Testis (tissue), 2 donors: ENCODE data around the gene HARS2.

Experiments used
- POLR2A ChIP-seq: fragments of 450-650 bp; IDR thresholded peaks from one replicate; pipeline ENCODE4 v1.6.1; 2017; ENCODE audit warnings: antibody characterized with exemption, mild to moderate bottlenecking, moderate library complexity
- TF ChIP-seq, protein P1 (sequence below), 3 experiments: fragments of 450-650 bp in 2 of 3; fragments of 200-600 bp in 1 of 3; sonication (generic) in 1 of 3; IDR thresholded peaks; one replicate each; pipeline ENCODE4 v1.5.1; 2016 to 2019; ENCODE audit warnings: antibody characterized with exemption in 3 of 3, mild to moderate bottlenecking in 2 of 3, moderate library complexity in 1 of 3

DNA sequence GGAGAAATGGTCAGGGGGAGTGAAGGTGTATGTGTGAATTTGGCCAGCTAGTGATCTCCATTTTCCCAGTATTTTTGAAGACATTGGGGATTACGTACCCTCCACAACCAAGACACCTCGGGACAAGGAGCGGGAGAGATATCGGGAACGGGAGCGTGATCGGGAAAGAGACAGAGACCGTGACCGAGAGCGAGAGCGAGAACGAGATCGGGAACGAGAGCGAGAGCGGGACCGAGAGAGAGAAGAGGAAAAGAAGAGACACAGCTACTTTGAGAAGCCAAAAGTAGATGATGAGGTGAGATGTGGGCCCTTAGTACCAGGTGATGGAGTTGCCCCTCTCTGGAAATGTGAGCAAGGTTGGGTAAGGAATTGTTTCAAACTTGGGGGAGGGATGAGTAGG is 32.4 kb upstream of the HARS2 start:
- TF ChIP-seq, protein P1, sequence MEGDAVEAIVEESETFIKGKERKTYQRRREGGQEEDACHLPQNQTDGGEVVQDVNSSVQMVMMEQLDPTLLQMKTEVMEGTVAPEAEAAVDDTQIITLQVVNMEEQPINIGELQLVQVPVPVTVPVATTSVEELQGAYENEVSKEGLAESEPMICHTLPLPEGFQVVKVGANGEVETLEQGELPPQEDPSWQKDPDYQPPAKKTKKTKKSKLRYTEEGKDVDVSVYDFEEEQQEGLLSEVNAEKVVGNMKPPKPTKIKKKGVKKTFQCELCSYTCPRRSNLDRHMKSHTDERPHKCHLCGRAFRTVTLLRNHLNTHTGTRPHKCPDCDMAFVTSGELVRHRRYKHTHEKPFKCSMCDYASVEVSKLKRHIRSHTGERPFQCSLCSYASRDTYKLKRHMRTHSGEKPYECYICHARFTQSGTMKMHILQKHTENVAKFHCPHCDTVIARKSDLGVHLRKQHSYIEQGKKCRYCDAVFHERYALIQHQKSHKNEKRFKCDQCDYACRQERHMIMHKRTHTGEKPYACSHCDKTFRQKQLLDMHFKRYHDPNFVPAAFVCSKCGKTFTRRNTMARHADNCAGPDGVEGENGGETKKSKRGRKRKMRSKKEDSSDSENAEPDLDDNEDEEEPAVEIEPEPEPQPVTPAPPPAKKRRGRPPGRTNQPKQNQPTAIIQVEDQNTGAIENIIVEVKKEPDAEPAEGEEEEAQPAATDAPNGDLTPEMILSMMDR (IDR thresholded peaks at IDR 0.05): no peak
- no peak for TF ChIP-seq POLR2A
